Body of pancreas (tissue), 4 donors: ENCODE data around the gene LTBP2.

ENCODE experiments used
- POLR2A ChIP-seq, 3 donors: fragments of 450-650 bp; IDR thresholded peaks; one replicate each; pipeline ENCODE4 v1.6.1; 2016; ENCODE audit warnings: antibody characterized with exemption in 3 of 3, mild to moderate bottlenecking in 2 of 3
- TF ChIP-seq, protein P1 (sequence below), 7 experiments: fragments of 450-650 bp in 4 of 7; fragments of 200-600 bp in 3 of 7; sonication (generic) in 3 of 7; IDR thresholded peaks; one replicate each; pipeline ENCODE4 v1.5.1; 2016 to 2019; ENCODE audit warnings: antibody characterized with exemption in 7 of 7

GRCh38 chr14:74548881-74549280 is 63.2 kb downstream of the LTBP2 start:
- no peak for TF ChIP-seq POLR2A (IDR thresholded peaks at IDR 0.05)
- TF ChIP-seq, protein P1, sequence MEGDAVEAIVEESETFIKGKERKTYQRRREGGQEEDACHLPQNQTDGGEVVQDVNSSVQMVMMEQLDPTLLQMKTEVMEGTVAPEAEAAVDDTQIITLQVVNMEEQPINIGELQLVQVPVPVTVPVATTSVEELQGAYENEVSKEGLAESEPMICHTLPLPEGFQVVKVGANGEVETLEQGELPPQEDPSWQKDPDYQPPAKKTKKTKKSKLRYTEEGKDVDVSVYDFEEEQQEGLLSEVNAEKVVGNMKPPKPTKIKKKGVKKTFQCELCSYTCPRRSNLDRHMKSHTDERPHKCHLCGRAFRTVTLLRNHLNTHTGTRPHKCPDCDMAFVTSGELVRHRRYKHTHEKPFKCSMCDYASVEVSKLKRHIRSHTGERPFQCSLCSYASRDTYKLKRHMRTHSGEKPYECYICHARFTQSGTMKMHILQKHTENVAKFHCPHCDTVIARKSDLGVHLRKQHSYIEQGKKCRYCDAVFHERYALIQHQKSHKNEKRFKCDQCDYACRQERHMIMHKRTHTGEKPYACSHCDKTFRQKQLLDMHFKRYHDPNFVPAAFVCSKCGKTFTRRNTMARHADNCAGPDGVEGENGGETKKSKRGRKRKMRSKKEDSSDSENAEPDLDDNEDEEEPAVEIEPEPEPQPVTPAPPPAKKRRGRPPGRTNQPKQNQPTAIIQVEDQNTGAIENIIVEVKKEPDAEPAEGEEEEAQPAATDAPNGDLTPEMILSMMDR (IDR thresholded peaks at IDR 0.05) = no peak
